Uterus (tissue), 2 donors: ENCODE measurements around the gene SLC7A4.

ENCODE experiments used
- POLR2A ChIP-seq, 2 donors: fragments of 450-650 bp; IDR thresholded peaks; one replicate each; pipeline ENCODE4 v1.6.1; 2016; ENCODE audit warnings: antibody characterized with exemption in 2 of 2, mild to moderate bottlenecking in 1 of 2, moderate library complexity in 1 of 2
- TF ChIP-seq, protein P1 (sequence below), 4 experiments: fragments of 200-600 bp in 2 of 4; fragments of 450-650 bp in 2 of 4; sonication (generic) in 2 of 4; IDR thresholded peaks; one replicate each; pipeline ENCODE4 v1.5.1; 2016 to 2019; ENCODE audit warnings: antibody characterized with exemption in 4 of 4, mild to moderate bottlenecking in 2 of 4, moderate library complexity in 1 of 4

DNA sequence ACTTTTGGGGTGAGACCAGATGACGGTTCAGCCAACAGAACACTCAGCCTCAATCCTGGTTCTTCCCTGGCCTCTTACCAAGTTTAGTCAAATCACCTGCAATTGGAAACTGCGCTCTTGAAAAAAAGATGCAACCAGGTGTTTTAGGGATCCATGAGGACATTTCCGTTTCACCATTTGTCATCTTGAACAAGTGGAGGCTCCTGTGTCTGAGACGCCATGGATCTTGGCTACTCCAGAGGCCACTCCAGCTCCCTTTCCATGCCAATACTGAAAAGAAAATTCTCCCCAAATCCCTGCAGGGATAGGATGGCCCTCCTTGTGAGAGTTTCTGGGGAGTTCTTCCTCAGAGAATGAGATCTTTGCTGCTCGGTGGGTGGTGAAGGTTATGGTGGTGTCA is 41.1 kb upstream of the SLC7A4 start:
- TF ChIP-seq POLR2A (IDR thresholded peaks at IDR 0.05), result no peak
- TF ChIP-seq, protein P1, sequence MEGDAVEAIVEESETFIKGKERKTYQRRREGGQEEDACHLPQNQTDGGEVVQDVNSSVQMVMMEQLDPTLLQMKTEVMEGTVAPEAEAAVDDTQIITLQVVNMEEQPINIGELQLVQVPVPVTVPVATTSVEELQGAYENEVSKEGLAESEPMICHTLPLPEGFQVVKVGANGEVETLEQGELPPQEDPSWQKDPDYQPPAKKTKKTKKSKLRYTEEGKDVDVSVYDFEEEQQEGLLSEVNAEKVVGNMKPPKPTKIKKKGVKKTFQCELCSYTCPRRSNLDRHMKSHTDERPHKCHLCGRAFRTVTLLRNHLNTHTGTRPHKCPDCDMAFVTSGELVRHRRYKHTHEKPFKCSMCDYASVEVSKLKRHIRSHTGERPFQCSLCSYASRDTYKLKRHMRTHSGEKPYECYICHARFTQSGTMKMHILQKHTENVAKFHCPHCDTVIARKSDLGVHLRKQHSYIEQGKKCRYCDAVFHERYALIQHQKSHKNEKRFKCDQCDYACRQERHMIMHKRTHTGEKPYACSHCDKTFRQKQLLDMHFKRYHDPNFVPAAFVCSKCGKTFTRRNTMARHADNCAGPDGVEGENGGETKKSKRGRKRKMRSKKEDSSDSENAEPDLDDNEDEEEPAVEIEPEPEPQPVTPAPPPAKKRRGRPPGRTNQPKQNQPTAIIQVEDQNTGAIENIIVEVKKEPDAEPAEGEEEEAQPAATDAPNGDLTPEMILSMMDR (IDR thresholded peaks at IDR 0.05), result no peak
